Endodermal cell (in vitro differentiated cells): ENCODE measurements around the gene ANKRD12. TPM values are rescaled to one million over a fixed set of nuclear protein-coding genes. Genes with fewer than 3 reads are reported as not detected.

ENCODE experiments used
- DNase-seq: peaks from one replicate; pipeline ENCODE4 v3.0.0-alpha.2; 2017
- H3K27ac ChIP-seq: 2 replicates; pipeline ENCODE4 v1.5.1; 2013; ENCODE audit warnings: mild to moderate bottlenecking, low read depth, low read length, moderate library complexity
- H3K27me3 ChIP-seq: 2 replicates; pipeline ENCODE4 v1.6.1; 2013; ENCODE audit warnings: mild to moderate bottlenecking, low read length, moderate library complexity; ENCODE audit not compliant: insufficient read depth, control insufficient read depth, poor library complexity, severe bottlenecking
- H3K36me3 ChIP-seq: 2 replicates; pipeline ENCODE4 v1.7.0; 2013; ENCODE audit warnings: mild to moderate bottlenecking, low read length, moderate library complexity; ENCODE audit not compliant: control insufficient read depth, insufficient read depth
- H3K4me1 ChIP-seq: one replicate; pipeline ENCODE4 v1.7.0; 2013; ENCODE audit warnings: low read length; ENCODE audit not compliant: control insufficient read depth, insufficient read depth
- H3K4me3 ChIP-seq: 2 replicates; pipeline ENCODE4 v1.5.1; 2013; ENCODE audit warnings: mild to moderate bottlenecking, low read length, moderate library complexity
- H3K9ac ChIP-seq: 2 replicates; pipeline ENCODE4 v1.6.1; 2013; ENCODE audit warnings: mild to moderate bottlenecking, low read length, moderate library complexity; ENCODE audit not compliant: poor library complexity, severe bottlenecking; ENCODE audit errors: extremely low read depth
- H3K9me3 ChIP-seq: 2 replicates; pipeline ENCODE4 v1.6.1; 2013; ENCODE audit warnings: mild to moderate bottlenecking, low read length, moderate library complexity; ENCODE audit not compliant: control insufficient read depth
- H3K27ac Mint-ChIP-seq: 2 replicates; pipeline ENCODE4 v1.8.0; 2020; ENCODE audit warnings: mixed read lengths
- H3K27me3 Mint-ChIP-seq: 2 replicates; pipeline ENCODE4 v1.8.0; 2021; ENCODE audit warnings: mild to moderate bottlenecking, mixed read lengths; ENCODE audit not compliant: insufficient read depth
- H3K36me3 Mint-ChIP-seq: 2 replicates; pipeline ENCODE4 v1.8.0; 2020; ENCODE audit warnings: low read depth, mixed read lengths
- H3K4me1 Mint-ChIP-seq: 2 replicates; pipeline ENCODE4 v1.8.0; 2020; ENCODE audit warnings: mixed read lengths
- H3K4me3 Mint-ChIP-seq: 2 replicates; pipeline ENCODE4 v1.8.0; 2020; ENCODE audit warnings: mild to moderate bottlenecking, moderate library complexity, mixed read lengths
- H3K9me3 Mint-ChIP-seq: 2 replicates; pipeline ENCODE4 v1.8.0; 2020; ENCODE audit warnings: mild to moderate bottlenecking, mixed read lengths
- CTCF ChIP-seq: fragments of 200-600 bp; sonication (generic); conservative IDR thresholded peaks from 2 replicates; pipeline ENCODE4 v1.5.0; 2021; ENCODE audit warnings: antibody characterized with exemption, mild to moderate bottlenecking
- WGBS, 2 experiments: methylation state at CpG; one replicate each; pipeline versions ENCODE4 v1.1.5 to v1.1.7; 2013; ENCODE audit warnings: missing lambda C conversion rate in 2 of 2, mixed read lengths in 1 of 2; ENCODE audit not compliant: insufficient coverage in 1 of 2, insufficient read length in 1 of 2; 5-methylcytosine and 5-hydroxymethylcytosine counted together
- total RNA-seq, 2 donors: library from RNA; stranded (reverse); fragmentation: NEBNext Ultra II Directional in 1 of 2; extraction: Animal tissue kit (Norgen Biotek cat#: 25700) in 1 of 2; gene quantifications; 2 replicates in 1 of 2; 3 replicates in 1 of 2; pipeline ENCODE4 v1.2.1, GENCODE V29; 2021

ANKRD12 gene
- total RNA-seq, 2 donors from 2014 or later, result 36.0 to 41.6 TPM

GRCh38 chr18:9237981-9238380 lies 101.4 kb downstream of the ANKRD12 start:
- H3K4me1 ChIP-seq, result no peaks in the 10 kb centered on the region
- no peak overlapping the region for H3K4me3 Mint-ChIP-seq
- no peaks in the 10 kb centered on the region for H3K27me3 Mint-ChIP-seq
- no peaks in the 10 kb centered on the region for H3K9me3 Mint-ChIP-seq
- H3K36me3 ChIP-seq, result peaks cover 11% of the 10 kb centered on the region
- no peaks in the 10 kb centered on the region for H3K36me3 Mint-ChIP-seq
- H3K4me1 Mint-ChIP-seq, result no peaks in the 10 kb centered on the region
- no peak overlapping the region for H3K27ac Mint-ChIP-seq
- no peak overlapping the region for H3K27ac ChIP-seq
- H3K9ac ChIP-seq, result no peak overlapping the region
- 89 to 92% methylated on average over 2 of the region's 2 CpGs for WGBS, 2 experiments
- DNase-seq, result no peak
- H3K9me3 ChIP-seq, result peaks cover under 1% of the 10 kb centered on the region
- TF ChIP-seq CTCF, result no peak
- no peaks in the 10 kb centered on the region for H3K27me3 ChIP-seq
- no peak overlapping the region for H3K4me3 ChIP-seq

GRCh38 chr18:9239720-9240119 lies 103.1 kb downstream of the ANKRD12 start:
- H3K36me3 ChIP-seq, result peaks cover 21% of the 10 kb centered on the region
- TF ChIP-seq CTCF, result no peak
- no peaks in the 10 kb centered on the region for H3K9me3 ChIP-seq
- Mint-ChIP-seq H3K4me1 (no peaks in the 10 kb centered on the region), H3K4me3 (no peak overlapping the region), H3K9me3 (no peaks in the 10 kb centered on the region), H3K27ac (no peak overlapping the region), H3K36me3 (peaks cover 9% of the 10 kb centered on the region), H3K27me3 (no peaks in the 10 kb centered on the region)
- H3K27ac ChIP-seq, result no peak overlapping the region
- H3K9ac ChIP-seq, result no peak overlapping the region
- WGBS, 2 experiments, result 80 to 100% methylated on average over 1 of the region's 1 CpG
- DNase-seq, result no peak
- H3K27me3 ChIP-seq, result no peaks in the 10 kb centered on the region
- H3K4me3 ChIP-seq, result no peak overlapping the region
- no peaks in the 10 kb centered on the region for H3K4me1 ChIP-seq

- WGBS, 2 experiments, result 98 to 100% methylated on average over 1 to 4 of the region's 4 CpGs
- no peak for DNase-seq
- H3K4me1 ChIP-seq, result no peaks in the 10 kb centered on the region
- no peak overlapping the region for H3K27ac Mint-ChIP-seq
- H3K36me3 ChIP-seq, result peaks cover 21% of the 10 kb centered on the region
- no peaks in the 10 kb centered on the region for H3K9me3 ChIP-seq
- H3K9me3 Mint-ChIP-seq, result no peaks in the 10 kb centered on the region
- no peak overlapping the region for H3K4me3 ChIP-seq
- H3K27me3 ChIP-seq, result no peaks in the 10 kb centered on the region
- H3K9ac ChIP-seq, result no peak overlapping the region
- no peak overlapping the region for H3K4me3 Mint-ChIP-seq
- peaks cover 9% of the 10 kb centered on the region for H3K36me3 Mint-ChIP-seq
- no peaks in the 10 kb centered on the region for H3K27me3 Mint-ChIP-seq
- TF ChIP-seq CTCF, result no peak
- H3K27ac ChIP-seq, result no peak overlapping the region
- no peaks in the 10 kb centered on the region for H3K4me1 Mint-ChIP-seq
These were observed 103.7 kb downstream of the ANKRD12 start for GRCh38 chr18:9240270-9240669.
